DMS 273 (cell line): ENCODE results near the gene RIMKLB.
"Not testable (repeated sequence)": the region's sequence is repeated elsewhere in the genome, so short reads cannot be mapped to it uniquely, and the experiment has no call there.

ENCODE experiments used
- DNase-seq: peaks from one replicate; lab custom pipeline; 2025; ENCODE audit not compliant: unreplicated experiment; lab: John Stamatoyannopoulos, UW

The RIMKLB gene

DNA sequence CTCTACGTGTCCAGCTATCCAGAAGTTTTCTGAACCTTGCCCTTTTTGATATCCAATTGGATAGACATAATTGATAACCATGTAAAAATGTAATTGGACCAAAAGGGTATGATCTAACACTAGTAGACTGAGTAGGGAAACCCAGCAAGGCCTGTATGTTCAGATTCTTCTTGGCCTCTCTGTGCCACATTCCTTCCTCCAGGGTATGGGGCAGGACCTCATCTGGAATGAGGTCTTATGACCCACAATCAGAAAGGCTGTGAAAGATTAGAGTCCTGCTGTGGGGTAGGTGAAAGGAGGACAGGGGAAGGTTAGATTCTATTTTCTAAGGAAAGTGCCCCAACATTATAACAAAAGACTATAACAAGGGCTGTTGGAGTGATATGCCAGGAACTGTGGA is 73.3 kb downstream of the RIMKLB start:
- DNase-seq: no peak

DNA sequence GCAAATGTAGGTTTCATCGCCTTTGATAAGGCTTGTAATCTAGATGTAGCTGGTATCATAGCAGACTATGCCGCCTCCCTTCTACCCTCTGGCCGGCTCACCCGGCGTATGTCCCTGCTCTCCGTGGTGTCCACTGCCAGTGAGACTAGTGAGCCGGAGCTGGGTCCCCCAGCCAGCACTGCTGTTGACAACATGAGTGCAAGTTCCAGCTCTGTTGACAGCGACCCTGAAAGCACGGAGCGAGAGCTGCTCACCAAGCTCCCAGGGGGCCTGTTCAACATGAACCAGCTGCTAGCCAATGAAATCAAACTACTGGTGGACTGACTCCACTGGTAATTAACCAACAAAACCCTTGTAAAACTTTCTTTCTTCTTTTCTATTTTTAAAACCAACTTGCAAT is 75.7 kb downstream of the RIMKLB start:
- no peak for DNase-seq

- DNase-seq: no peak
Measured at GRCh38 chr12:8779281-8779680, 81.5 kb downstream of the RIMKLB start.

GRCh38 chr12:8779862-8780261 is 82.1 kb downstream of the RIMKLB start:
- DNase-seq: no peak

GRCh38 chr12:8780389-8780788 is 82.6 kb downstream of the RIMKLB start:
- peak; percentile 13 for DNase-seq

DNA sequence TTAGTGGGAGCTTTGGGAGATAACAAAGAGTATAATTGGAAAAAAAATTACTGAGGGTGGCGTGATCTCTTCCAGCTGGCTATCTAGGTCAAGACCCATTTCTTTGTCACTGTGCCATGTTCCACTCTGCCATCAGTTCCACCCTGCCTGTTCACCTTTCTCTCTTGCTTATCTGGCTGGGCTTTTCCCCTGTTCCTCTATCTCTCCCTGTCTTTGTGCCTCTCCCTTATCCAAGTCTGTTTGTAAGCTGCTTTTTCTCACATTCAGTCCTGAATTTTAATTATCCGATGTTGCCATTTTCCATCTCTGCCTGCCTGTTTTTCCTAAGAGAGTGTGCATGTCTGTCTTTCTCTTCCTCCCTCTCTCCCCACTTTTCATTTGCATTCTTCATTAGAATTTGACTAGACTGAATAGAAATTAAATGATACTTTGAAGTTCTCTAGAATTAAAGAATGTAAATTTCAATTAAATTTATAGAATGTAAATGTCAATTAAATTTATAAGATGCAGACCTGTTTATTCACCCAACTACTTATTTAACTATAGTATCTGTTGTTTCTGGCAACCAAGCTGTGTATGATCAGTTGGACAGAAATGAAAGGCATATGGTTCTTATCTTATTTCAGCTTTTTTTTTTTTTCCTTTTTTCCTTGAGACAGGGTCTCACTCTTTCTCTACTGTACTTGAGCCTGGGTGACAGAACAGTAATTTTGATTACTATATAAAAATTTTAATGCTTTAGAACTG is 83.8 kb downstream of the RIMKLB start:
- no peak for DNase-seq

DNA sequence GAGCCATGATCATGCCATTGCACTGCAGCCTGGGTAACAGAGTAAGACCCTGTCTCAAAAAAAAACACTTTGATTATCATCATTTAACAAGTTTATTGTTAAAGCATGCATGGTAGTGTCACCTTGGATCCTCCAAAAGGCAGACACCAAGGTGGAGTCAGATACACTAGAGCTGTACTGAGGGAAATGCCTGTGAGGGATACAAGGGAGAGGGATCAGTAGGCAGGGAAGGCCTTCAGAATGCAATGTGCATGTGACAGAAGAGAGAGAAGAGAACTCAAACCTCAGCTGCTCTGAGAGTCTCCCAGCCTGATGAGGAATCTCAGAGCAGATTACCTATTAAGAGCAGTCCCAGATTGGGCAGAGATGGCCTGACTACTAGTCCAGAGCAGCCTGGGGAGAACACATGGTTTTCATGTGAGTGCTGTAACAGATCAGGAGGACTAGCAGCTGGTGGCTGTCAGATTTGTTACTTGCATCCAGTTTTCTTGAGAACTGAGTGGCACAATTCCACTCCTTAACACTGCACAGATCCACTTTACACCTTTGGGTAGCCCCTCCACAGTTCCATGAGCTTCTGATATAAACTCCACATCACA is 86.6 kb downstream of the RIMKLB start:
- DNase-seq: peak; percentile 1

GRCh38 chr12:8785499-8785898 is 87.7 kb downstream of the RIMKLB start:
- no peak for DNase-seq

- DNase-seq: not testable (repeated sequence)
Measured at GRCh38 chr12:8787206-8787605, 89.4 kb downstream of the RIMKLB start.

DNA sequence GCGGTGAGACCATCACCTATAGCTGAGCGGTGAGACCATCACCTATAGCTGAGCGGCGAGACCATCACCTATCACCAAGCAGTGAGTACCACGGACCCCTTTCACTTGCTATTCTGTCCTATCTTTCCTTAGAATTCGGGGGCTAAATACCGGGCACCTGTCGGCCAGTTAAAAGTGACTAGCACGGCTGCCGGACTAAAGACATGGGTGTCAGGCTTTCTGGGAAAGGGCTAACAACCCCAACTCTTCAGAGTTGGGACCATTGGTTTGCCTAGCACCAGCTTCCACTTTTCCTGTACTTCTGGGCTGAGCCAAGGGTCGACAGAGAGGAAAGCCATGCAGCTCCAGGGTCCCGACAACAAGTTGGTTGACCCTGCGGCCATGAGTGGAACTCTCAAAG is 90.9 kb downstream of the RIMKLB start:
- DNase-seq: not testable (repeated sequence)

DNA sequence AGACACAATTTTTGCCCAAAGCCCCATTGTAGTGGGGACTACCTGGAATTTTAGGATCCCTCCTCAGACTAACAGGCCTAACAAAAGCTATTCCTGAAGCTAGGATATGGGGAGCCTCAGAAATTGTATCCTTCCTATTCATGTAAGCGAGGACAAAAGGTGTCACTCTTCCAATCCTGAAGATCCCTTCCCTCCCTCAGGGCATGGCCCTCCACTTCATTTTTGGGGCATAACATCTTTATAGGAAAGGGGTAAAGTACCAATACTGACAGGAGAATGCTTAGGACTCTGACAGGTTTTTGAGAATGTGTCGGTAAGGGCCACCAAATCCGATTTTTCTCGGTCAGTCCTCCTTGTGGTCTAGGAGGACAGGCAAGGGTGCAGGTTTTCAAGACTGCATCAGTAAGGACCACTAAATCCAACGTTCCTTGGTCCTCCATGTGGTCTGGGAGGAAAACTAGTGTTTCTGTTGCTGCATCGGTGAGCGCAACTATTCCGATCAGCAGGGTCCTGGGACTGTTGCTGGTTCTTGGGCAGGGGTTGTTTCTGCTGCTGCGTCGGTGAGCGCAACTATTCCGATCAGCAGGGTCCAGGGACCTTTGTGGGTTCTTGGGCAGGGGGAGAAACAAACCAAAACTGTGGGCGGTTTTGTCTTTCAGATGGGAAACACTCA is 91.7 kb downstream of the RIMKLB start:
- not testable (repeated sequence) for DNase-seq

GRCh38 chr12:8793226-8793625 is 95.4 kb downstream of the RIMKLB start:
- DNase-seq: not testable (repeated sequence)

DNA sequence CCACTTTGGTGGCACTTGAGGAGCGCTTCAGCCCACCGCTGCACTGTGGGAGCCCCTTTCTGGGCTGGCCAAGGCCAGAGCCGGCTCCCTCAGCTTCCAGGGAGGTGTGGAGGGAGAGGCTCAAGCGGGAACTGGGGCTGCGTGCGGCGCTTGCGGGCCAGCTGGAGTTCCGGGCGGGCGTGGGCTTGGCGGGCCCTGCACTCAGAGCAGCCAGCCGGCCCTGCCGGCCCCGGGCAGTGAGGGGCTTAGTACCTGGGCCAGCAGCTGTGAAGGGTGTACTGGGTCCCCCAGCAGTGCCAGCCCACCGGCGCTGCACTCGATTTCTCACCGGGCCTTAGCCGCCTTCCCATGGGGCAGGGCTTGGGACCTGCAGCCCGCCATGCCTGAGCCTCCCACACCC is 96.8 kb downstream of the RIMKLB start:
- DNase-seq: not testable (repeated sequence)

- DNase-seq: no peak
Measured at GRCh38 chr12:8796831-8797626, 99.2 kb downstream of the RIMKLB start.

DNA sequence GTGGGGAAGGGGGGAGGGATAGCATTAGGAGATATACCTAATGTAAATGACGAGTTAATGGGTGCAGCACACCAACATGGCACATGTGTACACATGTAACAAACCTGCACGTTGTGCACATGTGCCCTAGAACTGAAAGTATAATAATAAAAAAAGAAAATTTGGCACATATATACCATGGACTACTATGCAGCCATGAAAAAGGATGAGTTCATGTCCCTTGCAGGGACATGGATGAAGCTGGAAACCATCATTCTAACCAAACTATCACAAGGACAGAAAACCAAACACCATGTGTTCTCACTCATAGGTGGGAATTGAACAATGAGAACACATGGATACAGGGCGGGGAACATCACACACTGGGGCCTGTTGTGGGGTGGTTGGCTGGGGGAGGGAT is 103.4 kb downstream of the RIMKLB start:
- not testable (repeated sequence) for DNase-seq

DNA sequence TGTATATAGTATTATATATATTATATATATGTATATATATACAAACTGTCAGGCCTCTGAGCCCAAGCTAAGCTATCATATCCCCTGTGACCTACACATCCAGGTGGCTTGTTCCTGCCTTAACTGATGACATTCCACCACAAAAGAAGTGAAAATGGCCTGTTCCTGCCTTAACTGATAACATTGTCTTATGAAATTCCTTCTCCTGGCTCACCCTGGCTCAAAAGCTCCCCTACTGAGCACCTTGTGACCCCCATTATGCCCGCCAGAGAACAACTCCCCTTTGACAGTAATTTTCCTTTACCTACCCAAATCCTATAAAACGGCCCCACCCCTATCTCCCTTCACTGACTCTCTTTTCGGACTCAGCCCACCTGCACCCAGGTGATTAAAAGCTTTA is 107.0 kb downstream of the RIMKLB start:
- not testable (repeated sequence) for DNase-seq

GRCh38 chr12:8805487-8805886 is 107.7 kb downstream of the RIMKLB start:
- DNase-seq: not testable (repeated sequence)

DNA sequence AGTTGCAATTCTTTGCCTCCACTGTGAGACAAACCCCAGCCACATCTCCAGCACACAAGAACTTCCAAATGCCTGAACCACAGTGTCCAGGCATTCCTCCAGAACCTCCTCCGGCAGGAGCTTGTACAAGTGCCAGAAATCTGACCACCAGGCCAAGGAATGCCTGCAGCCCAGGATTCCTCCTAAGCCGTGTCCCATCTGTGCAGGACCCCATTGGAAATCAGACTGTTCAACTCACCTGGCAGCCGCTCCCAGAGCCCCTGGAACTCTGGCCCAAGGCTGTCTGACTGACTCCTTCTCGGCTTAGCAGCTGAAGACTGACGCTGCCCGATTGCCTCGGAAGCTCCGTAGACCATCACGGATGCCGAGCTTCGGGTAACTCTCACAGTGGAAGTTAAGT is 109.3 kb downstream of the RIMKLB start:
- DNase-seq: not testable (repeated sequence)

DNA sequence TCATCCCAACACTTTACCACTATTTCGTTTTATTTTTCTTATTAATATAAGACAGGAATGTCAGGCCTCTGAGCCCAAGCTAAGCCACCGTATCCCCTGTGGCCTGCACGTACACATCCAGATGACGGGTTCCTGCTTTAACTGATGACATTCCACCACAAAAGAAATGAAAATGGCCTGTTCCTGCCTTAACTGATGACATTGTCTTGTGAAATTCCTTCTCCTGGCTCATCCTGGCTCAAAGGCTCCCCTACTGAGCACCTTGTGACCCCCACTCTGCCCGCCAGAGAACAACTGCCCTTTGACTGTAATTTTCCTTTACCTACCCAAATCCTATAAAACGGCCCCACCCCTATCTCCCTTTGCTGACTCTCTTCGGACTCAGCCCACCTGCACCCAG is 112.3 kb downstream of the RIMKLB start:
- DNase-seq: not testable (repeated sequence)

DNA sequence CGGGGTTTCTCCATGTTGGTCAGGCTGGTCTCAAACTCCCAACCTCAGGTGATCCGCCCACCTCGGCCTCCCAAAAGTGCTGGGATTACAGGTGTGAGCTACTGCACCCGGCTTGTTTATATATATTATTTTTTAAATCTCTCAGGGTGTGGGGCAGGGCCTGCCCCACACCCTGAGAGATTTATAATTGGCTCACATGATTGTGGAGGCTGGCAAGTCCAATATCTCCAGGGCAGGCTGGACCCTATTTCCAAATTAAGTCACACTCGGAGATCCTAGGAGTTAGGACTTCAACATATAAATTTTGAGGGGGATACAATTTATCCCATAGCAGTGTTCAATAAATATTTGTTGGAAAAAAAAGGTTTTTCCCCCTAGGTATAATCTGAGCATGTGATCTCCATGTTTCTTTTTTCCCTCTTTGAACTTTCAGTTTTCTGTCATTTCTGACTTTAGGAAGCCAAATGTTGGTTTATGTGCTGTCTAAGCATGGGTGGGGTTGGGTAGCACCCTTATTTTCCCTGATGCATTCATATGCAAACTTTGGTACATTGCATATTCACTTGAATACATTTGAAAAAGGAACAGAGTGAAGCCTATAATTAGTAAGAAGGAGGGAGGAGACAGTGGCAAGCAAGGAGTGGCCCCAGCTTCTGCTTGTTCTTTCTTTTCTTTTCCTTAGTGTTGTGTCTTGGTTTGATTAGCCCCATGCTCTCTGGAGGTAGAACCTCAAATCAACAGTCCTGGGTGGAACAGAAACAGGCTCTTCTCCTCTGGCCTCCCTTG is 116.0 kb downstream of the RIMKLB start:
- DNase-seq: no peak
